Ammon's horn (tissue), 1 donor: ENCODE measurements around the gene TBRG4.

Experiments used
- DNase-seq: peaks from one replicate; pipeline ENCODE4 v3.0.0-alpha.2; 2016; ENCODE audit warnings: low spot score

TBRG4 gene

GRCh38 chr7:45143616-45144015 is 32.1 kb upstream of the TBRG4 start:
- DNase-seq: no peak

DNA sequence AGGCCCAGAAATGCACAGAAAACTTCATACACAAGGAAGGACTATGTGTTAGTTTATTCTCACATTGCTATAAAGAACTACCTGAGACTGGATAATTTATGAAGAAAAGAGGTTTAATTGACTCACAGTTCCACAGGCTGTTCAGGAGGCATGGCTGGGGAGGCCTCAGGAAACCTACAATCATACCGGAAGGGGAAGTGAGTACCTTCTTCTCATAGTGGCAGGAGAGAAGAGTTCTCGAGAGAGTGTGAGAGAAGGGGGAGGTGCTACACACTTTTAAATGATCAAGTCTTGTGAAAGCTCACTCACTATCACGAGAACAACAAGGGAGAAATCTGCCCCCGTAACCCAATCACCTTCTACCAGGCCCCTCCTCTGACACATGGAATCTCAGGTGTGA is 29.3 kb upstream of the TBRG4 start:
- no peak for DNase-seq

GRCh38 chr7:45138433-45139267 is 27.2 kb upstream of the TBRG4 start:
- DNase-seq: no peak

DNA sequence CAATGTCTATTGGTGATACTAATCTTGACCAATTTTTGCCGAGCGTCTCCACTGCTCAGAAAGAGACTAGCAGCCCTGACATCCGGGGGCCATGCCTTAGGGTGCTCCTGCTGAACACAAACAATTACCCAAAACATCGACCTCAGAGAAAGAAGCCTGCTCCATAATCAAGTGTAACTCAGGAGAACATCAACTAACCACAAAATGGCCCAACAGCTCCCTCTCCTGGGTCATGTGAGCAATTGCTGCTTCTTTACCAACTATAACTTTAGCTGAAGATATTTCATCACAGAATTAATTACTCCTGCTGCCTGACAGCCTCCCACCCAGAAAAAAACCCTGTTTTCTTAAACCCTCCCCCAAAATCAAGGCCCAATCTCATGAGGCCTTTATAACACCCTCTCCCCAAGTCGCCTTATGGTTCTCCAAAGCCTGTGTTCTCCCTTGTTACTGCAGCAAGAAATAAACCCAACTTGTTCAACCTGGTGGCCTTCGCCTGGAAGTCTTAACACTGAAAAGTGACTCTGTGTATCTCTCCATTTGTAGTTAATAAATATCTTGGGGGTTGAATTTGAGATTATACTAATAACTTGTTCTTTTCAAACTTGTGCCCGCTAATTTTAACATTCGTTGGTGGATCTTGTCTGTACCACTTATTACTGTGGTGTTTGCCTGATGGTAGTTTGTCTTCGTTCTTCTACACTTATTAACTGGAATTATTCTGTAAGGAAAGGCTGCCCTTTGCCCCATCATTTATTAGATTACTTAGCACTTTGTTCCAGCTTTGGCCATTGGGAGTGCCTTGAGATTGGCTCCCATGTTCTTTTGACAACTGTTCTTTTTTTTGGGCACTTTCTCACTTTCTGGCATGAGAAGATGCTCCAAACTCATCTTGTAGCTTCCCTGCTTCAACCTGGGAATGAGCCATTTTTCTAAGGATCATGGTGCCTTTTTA is 24.9 kb upstream of the TBRG4 start:
- peak; percentile 91 for DNase-seq

GRCh38 chr7:45133877-45134276 is 22.4 kb upstream of the TBRG4 start:
- no peak for DNase-seq

GRCh38 chr7:45133352-45133751 is 21.9 kb upstream of the TBRG4 start:
- DNase-seq: no peak

GRCh38 chr7:45132708-45133320 is 21.3 kb upstream of the TBRG4 start:
- no peak for DNase-seq

DNA sequence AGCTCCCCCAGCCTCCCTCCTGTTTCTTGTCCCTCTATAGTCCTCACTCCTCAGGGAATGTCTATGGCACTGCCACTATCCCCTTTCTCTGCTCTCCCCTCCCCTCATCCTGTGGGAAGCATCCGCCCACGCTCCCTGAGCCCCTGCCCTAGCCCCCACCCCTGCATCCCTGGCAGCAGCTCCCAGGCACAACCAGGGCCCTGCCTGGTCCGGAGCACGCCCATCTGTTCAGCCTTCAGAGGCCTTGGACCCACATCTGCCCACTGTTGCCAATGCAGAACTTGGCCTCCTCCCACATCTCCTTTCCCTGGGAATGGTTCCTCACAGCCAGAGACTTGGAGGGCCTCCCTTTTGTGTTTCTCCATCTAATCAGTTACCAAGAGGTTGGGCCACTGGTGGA is 20.4 kb upstream of the TBRG4 start:
- no peak for DNase-seq

- DNase-seq: no peak
Observed at GRCh38 chr7:45130910-45131309, 19.4 kb upstream of the TBRG4 start.

DNA sequence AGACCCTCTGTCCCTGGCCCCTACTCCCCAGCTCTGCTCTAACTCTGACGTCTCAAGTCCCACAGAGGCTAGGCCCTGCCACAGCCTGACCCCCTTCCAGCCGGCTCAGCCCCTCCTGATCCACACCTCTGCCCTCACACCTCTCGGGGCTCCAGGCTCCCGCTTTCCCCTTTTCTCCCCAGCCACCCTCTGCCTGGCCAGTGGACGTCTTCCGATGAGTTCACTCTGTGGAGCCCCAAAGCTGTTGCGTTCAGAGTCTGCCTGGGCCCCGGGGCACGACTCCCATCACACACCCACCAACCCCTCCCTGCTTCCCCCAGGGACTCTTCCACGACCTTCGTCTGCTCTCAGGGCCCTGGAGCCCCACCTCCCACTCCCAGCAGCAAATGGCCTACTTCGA is 18.4 kb upstream of the TBRG4 start:
- DNase-seq: no peak

- DNase-seq: no peak
Observed at GRCh38 chr7:45129181-45129800, 17.8 kb upstream of the TBRG4 start.

DNA sequence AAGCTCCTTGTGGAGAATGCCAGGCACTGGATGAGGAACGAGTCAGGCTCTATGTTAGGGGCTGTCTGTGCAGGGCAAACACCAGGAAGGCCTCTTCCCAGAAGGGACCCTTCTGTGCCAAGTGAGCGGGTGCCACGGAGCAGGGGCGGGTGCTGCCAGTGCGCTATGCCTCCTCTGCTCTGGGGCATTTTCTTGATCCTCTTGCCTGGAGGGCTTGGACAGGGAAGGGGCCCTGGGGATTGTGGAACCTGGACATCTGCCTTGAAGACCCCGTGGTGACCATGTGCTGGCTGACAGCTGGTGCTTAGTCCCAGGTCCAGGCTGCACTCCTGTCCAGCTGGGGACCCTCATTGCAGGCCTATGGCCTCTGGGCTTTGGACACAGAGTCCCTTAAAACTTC is 15.4 kb upstream of the TBRG4 start:
- DNase-seq: no peak

DNA sequence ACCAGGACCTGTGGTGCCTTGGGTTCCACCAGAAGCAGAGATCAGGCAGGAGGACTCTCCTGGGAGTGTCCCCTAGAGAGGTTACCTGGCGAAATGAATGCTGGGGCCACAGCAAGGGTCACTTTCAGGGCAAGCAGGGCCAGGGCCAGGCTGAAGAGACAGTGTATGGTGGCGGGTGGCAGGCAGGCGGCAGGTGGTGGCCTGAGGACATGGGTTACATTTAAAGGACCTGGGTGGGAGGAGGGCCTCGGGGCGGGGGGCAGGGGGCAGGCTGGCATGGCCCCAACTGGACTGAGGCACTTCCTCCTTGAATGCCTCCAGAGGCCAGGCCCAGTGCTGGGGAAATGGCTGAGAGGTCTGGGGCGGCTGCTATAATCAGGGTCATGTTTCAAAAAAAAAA is 14.7 kb upstream of the TBRG4 start:
- DNase-seq: no peak

GRCh38 chr7:45125193-45125904 is 13.9 kb upstream of the TBRG4 start:
- DNase-seq: no peak

DNA sequence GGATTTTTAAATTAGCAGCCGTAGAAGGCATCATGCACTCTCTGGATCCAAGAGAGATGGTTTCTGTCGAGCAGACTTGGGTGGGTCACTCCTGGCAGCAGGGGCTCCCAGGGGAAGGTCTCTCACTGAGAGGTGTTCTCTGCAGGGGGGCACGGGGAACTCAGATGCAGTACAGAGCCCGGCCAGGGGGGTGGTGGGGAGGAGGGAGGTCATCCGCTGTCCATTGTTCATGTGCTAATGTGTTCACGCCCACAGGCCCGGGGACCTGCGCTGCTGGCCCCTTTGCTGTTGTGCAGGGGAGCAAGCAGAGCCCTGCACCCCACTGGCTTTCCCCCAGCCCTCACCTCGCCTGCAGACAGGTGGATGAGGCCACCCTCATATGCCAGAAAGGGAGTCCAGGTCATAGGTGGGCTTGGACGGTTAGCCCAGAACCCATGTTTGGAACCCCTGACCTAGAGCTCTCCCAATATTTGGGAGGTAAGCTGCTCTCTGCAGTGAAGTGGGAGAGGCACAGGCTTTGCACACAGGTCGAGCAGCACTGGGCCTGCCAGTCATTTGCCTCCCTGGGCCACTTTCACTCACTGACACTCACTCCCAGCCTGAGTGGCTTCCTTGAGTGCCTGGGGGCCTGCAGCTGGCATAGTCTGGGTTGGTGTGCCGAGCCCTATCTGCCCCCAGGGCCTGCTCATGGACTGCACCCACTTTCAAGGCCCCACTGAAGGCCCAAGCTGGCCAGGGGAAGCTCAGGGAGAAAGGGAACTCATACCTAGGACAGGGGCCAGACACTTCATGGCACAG is 12.6 kb upstream of the TBRG4 start:
- no peak for DNase-seq

DNA sequence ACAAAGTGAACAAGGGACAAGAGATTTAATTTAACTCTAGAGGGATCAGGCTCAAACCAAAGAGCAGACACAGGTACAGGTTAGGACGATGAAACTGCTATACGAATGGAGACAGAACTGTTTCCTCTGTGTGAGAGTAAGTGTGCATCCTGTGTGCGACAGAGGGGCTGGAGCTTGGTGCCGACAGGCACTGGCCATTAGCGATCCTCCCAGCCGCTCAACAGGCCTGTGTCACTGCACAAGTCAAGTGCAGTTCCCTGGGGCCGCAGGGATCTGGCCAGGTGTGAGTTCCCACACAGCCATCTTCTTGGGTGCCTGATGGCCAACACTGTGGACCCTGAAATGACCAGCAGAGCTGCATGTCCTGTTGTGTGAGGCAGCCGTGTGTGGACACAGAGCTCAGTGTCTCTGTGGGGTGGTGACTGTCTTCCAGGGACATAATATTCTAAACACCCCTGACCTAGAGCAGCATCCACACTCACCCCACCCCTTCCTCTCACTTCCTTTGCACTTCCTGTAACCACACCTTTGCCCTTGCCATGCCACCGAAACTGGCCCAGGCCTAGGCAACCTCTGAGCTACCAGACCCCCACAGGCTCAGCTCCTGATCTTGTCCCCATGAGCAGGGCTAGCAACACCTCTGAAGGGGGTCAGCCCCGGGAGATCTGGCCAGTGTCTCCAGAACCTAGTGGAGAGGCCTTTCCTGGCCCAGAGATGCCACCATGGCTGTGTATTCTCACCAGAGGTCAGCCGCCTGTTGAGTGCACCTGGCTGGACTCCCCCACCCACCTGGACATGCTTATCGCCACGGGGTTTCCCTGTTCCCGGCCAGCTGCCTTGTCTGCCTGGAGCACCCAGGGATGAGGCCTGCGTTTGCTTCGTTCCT is 11.7 kb upstream of the TBRG4 start:
- DNase-seq: no peak

GRCh38 chr7:45119550-45119949 is 8.1 kb upstream of the TBRG4 start:
- DNase-seq: no peak

DNA sequence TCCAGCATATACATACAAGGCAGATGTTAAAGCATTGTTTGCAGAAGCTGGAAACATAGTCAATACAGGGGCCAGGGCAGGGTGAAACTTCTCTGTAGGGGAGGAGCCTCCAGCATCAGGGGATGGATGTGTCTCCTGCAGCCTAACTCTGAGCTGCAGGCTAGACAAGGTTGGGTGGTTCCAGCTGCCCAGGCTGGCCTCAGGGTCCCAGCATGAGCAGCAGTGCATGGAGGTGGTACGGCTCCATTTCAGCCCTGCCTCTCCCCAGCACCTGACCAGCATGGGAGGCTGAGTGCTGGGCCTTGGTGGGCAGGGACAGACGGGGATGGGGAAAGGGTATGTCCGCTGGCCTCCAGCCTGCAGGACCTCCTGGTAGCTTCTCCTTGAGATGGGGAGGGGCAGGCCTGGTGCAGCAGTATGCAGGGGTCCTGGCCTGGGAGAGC is 7.4 kb upstream of the TBRG4 start:
- DNase-seq: no peak

- no peak for DNase-seq
Observed at GRCh38 chr7:45118292-45118691, 6.8 kb upstream of the TBRG4 start.

- DNase-seq: no peak
Observed at GRCh38 chr7:45117582-45117981, 6.1 kb upstream of the TBRG4 start.
